GM19463 (cell line): ENCODE data around the gene PEMT.

Source experiments
- ATAC-seq: cut with Tn5 transposase; IDR thresholded peaks from one replicate; pipeline ENCODE4 v1.9.1; 2021; ENCODE audit warnings: mild to moderate bottlenecking, moderate library complexity; ENCODE audit not compliant: unreplicated experiment

The PEMT gene

GRCh38 chr17:17538417-17539391 is 52.8 kb downstream of the PEMT start:
- ATAC-seq = no peak

- no peak for ATAC-seq
These were observed 54.0 kb downstream of the PEMT start for GRCh38 chr17:17537311-17538099.

DNA sequence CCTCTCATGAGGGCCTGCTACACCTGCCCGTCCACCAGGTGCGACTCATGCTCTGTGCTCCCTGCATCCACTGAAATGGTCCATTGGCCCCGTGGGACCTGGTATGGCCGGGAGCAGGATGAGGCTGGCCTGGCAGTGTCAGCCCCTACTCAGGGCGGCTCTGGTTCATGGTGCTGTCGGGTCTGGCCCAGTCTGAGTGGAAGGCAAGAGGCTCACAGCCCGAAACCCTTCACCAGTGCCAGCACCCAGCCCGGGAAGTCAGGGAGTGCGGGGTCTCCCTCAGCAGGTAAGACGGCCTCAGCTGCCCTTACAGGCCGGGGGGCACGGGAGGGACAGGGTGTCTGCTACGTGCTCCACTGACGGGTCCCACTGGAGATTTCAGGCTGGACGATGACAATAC is 54.8 kb downstream of the PEMT start:
- ATAC-seq = no peak

GRCh38 chr17:17535957-17536356 is 55.6 kb downstream of the PEMT start:
- no peak for ATAC-seq

GRCh38 chr17:17533901-17534441 is 57.5 kb downstream of the PEMT start:
- ATAC-seq = no peak

DNA sequence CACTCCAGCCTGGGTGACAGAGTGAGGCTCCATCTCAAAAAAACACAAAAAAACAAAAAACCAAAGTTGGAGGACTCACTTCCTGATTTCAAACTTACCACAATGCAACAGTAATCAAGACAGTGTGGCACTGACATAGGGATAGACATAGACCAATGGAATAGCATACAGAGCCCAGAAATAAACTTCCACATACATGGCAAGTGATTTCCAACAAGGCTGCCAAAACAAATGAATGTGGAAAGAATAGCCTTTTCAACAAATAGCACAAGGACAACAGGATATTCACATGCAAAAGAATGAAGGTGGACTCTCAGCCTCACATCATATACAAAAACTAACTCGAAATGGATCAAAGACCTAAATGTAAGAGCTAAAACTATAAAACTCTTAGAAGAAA is 58.5 kb downstream of the PEMT start:
- no peak for ATAC-seq

DNA sequence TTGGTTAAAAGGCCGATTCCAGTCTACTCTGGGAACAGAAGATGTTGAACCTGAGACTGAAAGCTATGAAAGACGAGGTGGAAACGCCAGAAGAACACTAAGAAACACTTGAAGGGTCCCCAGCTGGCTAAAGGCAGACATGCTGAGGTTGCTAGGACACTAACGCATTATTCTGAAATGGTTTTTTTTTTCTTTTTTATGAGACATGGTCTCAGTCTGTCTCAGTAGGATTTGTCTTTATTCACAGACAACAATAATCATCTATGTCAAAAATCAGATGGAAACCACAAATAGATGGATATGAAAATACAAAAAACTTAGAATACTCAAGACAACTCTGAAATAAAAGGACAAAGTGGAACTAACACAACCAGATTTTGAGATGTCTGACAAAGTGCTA is 60.4 kb downstream of the PEMT start:
- no peak for ATAC-seq

- no peak for ATAC-seq
These were observed 62.5 kb downstream of the PEMT start for GRCh38 chr17:17528696-17529652.

GRCh38 chr17:17527956-17528500 is 63.5 kb downstream of the PEMT start:
- no peak for ATAC-seq

DNA sequence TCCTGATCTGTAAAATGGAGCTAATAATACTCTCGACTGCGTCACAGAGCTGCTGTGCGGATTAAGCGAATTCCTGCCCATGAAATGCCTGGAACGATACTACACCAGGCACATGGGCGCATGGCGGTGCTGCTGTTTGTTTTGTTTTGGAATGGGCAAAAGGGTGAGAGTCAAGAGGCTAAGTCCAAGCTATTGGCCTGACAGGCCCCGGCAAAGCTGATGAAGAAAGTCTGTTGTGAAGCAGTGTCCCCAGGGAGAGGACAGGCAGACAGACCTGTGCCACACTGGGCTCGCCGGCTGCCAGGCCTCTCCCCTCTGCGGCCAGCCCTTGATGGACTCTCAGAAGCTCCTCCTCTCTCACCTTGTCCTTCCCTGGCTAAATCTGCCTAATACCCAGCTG is 64.0 kb downstream of the PEMT start:
- ATAC-seq = no peak

DNA sequence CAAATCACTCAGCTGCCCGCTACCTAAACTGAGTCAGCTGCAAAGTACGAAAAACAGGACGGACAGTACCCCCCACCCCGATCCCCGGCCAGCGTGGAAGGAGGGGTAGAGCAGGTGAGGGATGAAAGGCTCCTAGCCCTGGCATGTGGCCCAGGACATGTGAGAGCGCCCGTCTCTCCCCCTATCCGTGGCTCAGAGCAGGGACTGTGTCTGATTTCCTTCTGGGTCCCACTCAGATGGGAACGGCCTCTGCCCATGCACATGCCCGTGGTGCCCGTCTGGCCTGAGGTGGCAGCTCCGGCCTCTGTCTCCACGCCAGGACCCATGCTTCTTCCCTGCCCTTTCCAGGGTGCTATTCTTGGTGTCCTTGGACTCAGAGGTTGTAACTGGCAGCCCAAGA is 65.1 kb downstream of the PEMT start:
- no peak for ATAC-seq

GRCh38 chr17:17525956-17526355 is 65.6 kb downstream of the PEMT start:
- no peak for ATAC-seq

- no peak for ATAC-seq
These were observed 66.2 kb downstream of the PEMT start for GRCh38 chr17:17525311-17525710.

- ATAC-seq = no peak
These were observed 67.6 kb downstream of the PEMT start for GRCh38 chr17:17523731-17524490.

- ATAC-seq = no peak
These were observed 68.3 kb downstream of the PEMT start for GRCh38 chr17:17523001-17523730.

DNA sequence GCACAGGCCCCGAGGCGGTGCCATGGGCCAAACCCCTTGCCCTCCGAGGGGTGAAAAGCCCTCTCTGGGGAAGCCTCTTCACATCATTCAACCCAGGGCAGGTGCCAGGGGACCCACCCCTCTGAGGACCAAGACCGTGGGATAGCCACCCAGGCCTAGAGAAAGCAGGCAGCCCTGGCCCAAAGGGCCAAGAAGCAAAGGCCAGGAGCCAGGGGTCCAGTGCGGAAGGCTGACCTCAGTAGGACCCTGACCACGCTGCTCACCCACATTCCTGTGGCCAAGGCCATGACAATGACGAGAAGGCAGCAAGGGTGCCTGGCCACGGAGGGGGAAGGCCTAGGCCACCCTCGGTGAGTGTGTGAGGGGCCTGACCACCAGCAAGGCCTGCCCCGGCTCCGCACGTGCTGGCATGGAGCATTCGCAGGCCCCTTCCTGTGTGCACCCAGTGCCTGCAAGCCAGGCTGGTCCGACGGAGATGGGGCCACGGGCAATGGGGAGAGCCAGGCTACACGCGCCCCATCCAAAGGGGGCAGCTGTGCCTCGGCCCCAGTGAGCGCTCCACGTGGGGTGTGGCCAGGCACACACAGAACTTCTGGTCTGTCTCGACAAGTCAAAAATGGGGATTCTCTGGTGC is 70.8 kb downstream of the PEMT start:
- no peak for ATAC-seq

DNA sequence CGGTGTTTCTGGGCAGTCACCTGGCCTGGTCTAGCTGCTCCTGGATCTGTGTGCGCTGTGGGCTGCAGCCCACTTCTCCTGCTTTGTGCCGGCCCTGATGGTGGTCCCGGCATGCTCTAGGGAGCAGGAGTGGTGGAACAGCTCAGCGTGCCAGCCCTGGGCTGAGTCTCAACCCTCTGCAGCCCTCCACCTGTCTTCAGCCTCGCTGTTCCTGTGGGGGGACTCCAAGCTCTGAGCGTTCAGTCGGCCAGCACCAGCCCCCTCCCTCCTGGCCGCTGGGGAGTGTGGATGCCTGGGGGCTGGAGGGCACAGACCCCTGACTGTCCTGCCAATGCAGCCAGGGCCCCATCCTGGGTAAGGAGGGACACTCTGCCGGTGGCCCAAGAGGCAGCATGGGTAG is 71.6 kb downstream of the PEMT start:
- ATAC-seq = no peak

- ATAC-seq = no peak
These were observed 72.6 kb downstream of the PEMT start for GRCh38 chr17:17518951-17519350.
